IgD-negative memory B cell (primary cell): ENCODE measurements around the gene REPIN1. TPM values are rescaled to one million over a fixed set of nuclear protein-coding genes. Genes with fewer than 3 reads are reported as not detected.

Source experiments
- H3K27ac Mint-ChIP-seq, 3 donors: one replicate each; pipeline ENCODE4 v1.8.0; 2020 to 2022; ENCODE audit warnings: mild to moderate bottlenecking in 3 of 3, mixed read lengths in 3 of 3, moderate library complexity in 1 of 3
- H3K27me3 Mint-ChIP-seq: one replicate; pipeline ENCODE4 v1.8.0; 2021; ENCODE audit warnings: mixed read lengths
- H3K36me3 Mint-ChIP-seq: one replicate; pipeline ENCODE4 v1.8.0; 2020; ENCODE audit warnings: mild to moderate bottlenecking, mixed read lengths
- H3K4me1 Mint-ChIP-seq, 3 donors: one replicate each; pipeline ENCODE4 v1.8.0; 2020 to 2022; ENCODE audit warnings: mixed read lengths in 3 of 3, mild to moderate bottlenecking in 1 of 3
- H3K4me3 Mint-ChIP-seq, 4 donors: one replicate each; pipeline ENCODE4 v1.8.0; 2020 to 2022; ENCODE audit warnings: mild to moderate bottlenecking in 4 of 4, mixed read lengths in 4 of 4, moderate library complexity in 3 of 4
- H3K9me3 Mint-ChIP-seq, 3 donors: one replicate each; pipeline ENCODE4 v1.8.0; 2020 to 2021; ENCODE audit warnings: mixed read lengths in 3 of 3, mild to moderate bottlenecking in 1 of 3
- polyA plus RNA-seq: library from polyadenylated mRNA; unstranded; fragments of 300-500 nt; fragmentation: Illumina TruSeq; gene quantifications from one replicate; pipeline ENCODE4 v1.2.3, GENCODE V29; 2021

REPIN1 gene
- polyA plus RNA-seq, 1 donor from 2014 or later, result 118 TPM

DNA sequence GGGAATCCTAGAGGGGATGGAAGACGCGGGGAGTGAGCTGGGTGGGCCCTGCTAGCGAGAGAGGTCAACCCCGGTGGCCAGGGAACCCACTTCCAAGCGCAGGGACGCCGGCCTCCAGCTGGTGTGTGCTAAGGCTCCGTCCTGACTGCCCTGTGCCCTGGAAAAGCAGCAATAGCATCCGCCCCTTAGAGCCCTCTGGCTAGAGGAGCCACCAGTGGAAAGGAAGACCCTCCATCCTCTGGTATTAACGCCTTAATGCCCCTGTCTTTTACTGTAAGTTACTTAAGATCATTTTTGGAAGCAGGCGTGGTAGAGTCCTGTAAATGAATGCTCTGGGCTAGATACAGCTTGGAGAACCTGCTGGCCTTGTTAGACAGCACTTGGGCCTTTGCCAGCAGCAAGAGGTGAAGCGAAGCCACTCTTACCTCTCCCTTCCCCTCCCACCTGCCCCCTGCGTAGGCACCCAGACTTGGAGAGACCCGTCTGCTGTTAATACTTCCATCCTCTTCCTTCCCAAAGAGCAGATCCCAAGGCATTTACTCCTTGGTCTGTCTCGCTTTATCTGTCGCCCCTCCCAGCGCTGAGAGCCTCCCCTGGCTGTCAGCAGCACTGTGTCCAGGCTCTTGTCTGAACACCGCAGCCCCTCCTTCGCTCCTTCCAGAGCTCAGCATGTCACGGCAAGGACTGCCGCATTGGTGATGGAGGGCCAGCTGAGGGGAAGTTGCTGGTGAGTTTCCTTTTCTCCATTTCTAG, 4.6 kb downstream of the REPIN1 start:
- H3K9me3 Mint-ChIP-seq, result no peaks in the 10 kb centered on the region
- peaks cover 30 to 47% (median 34%) of the 10 kb centered on the region in 3 donors for H3K4me1 Mint-ChIP-seq
- H3K27me3 Mint-ChIP-seq, result peaks cover 1% of the 10 kb centered on the region
- H3K36me3 Mint-ChIP-seq, result peaks cover 7% of the 10 kb centered on the region
- H3K4me3 Mint-ChIP-seq, result peak overlapping the region in 3 of 4 donors; percentile 68 to 87 (median 84)
- peak overlapping the region; percentile 53 to 91 (median 89) for H3K27ac Mint-ChIP-seq

DNA sequence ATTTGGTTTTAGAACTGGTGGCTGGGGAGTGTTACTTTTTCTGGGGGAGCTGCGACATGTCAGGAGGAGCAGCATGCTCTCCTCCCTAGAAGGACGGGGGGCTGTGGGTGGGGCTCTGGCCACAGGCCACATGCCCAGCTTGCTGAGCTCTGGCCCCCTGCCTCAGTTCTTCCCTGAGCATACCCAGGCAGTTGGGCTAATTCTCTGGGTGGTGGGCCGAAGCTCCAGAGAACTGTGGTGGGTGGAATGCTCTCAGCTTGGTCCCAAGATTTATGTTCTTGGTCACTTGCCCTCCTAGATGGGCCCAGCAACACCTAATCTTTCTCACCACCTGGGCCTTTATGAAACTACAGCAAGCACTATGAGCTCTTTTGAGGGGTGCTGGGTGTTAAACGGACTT, 5.4 kb downstream of the REPIN1 start:
- peak overlapping the region in 1 of 4 donors; percentile 87 for H3K4me3 Mint-ChIP-seq

DNA sequence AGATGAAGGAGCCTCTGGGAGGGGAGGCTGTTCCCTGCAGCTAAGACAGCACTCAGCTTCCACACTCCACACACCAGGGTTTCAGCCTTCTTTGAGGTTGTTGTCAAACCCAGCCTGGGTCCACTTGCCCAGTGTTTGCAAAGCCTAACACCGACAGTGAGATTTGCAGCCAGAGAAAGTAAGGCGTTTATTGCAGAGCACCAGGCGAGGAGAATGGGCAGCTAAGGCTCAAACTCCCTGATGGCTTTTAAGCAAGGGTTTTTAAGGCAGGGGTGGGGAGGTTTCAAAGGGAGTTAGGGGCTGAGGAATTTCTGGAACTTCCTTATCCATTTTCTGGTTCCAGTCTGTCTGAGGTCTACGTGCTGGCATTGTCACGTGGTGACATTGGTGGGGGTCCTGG, 5.8 kb downstream of the REPIN1 start:
- Mint-ChIP-seq H3K4me1 (peaks cover 30 to 44% (median 34%) of the 10 kb centered on the region in 3 donors), H3K36me3 (peaks cover 7% of the 10 kb centered on the region), H3K9me3 (no peaks in the 10 kb centered on the region), H3K4me3 (peak overlapping the region in 1 of 4 donors; percentile 87), H3K27ac (peak overlapping the region in 1 of 3 donors; percentile 89), H3K27me3 (peaks cover 1% of the 10 kb centered on the region)

More for the DNA sequence above, 5.4 kb downstream of the REPIN1 start:
- H3K27me3 Mint-ChIP-seq, result peaks cover 1% of the 10 kb centered on the region
- H3K27ac Mint-ChIP-seq, result peak overlapping the region in 1 of 3 donors; percentile 89
- peaks cover 31 to 48% (median 35%) of the 10 kb centered on the region in 3 donors for H3K4me1 Mint-ChIP-seq
- no peaks in the 10 kb centered on the region for H3K9me3 Mint-ChIP-seq
- peaks cover 7% of the 10 kb centered on the region for H3K36me3 Mint-ChIP-seq

DNA sequence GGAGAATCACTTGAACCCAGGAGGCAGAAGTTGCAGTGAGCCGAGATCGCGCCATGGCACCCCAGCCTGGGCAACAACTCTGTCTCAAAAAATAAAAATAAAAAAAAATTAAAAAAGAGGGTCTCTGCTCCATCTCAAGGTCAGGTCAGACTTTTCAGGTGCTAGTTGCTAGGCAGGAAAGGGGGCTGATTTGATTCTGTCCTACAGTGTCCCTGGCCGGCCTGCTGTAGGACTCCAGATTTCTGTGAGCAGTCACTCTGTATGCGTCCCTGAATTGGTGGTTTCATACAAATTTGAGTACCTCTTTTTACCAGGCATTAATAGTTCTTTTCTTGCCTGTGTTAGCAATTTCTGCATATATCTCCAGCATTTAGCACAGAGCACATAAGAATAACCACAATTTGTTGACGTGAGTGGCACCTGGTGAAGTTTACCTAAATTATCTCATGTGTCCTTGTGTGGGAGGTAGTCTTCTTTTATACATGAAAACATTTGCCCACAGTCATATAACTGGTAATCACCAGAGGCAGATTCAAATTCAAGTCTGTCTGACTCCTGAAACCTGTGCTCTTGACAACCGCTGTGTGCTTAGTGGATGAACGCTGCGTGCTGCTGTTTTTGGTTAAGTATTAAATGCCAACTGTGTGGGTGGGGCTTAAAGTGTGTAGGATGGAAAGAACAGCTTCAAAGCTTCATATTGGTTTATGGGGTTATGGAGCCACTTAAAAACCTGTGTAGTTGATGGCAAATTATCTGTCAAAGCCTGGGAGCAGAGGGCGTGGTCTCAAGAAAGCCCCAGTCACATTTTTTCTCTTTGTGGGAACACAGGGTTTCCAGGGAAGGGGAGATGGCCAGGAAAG, 7.3 kb downstream of the REPIN1 start:
- Mint-ChIP-seq H3K36me3 (peaks cover 4% of the 10 kb centered on the region), H3K9me3 (no peaks in the 10 kb centered on the region), H3K4me3 (peak overlapping the region in 2 of 4 donors; percentile 0 to 87), H3K4me1 (peaks cover 35 to 50% (median 37%) of the 10 kb centered on the region in 3 donors), H3K27ac (peak overlapping the region; percentile 89 to 93 (median 92)), H3K27me3 (peaks cover 1% of the 10 kb centered on the region)

DNA sequence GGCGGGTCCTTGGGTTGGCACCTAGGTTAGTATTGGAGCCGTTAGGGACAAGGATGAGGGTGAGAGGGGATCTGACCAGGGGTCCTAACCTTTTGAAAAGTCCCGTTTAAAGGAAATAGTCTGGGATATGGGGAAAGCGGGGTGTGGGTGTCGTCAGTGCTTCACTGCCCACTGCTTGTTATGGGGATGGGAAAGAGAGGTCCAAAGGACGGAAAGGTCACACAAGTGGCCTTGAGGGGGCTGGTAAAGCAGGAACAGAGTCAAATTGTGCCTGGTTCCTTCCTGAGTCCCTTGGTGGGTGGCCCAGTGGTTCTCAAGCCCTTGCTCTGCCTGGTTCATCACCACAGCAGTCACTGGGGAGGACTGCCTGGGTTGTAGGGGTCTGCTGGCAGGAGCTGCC, 7.9 kb downstream of the REPIN1 start:
- Mint-ChIP-seq H3K9me3 (no peaks in the 10 kb centered on the region), H3K4me1 (peaks cover 37 to 50% (median 37%) of the 10 kb centered on the region in 3 donors), H3K36me3 (peaks cover 3% of the 10 kb centered on the region)

DNA sequence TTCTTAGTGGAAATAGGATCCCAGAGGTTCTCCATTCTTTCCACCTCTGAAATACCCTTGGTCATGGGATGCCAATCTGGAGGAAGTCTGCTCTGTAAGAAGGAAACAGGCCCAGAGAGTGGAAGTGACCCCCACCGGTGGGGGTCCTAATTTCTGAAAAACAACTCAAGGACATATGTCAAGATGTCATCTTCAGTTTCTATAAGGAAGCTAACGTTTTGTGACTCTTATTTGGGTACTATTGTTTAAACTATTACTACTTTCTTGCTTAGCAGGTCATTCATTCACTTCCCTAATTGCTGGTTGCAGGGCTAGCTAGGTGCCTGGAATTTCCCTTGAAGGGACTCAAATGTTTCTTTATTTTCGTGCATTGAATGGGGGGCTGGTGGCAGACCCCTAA, 8.6 kb downstream of the REPIN1 start:
- Mint-ChIP-seq H3K27ac (peak overlapping the region; percentile 89 to 96 (median 92)), H3K4me3 (peak overlapping the region; percentile 82 to 93 (median 88)), H3K4me1 (peaks cover 39 to 50% (median 40%) of the 10 kb centered on the region in 3 donors), H3K36me3 (peaks cover 3% of the 10 kb centered on the region), H3K27me3 (peaks cover 1% of the 10 kb centered on the region), H3K9me3 (no peaks in the 10 kb centered on the region)

More for the DNA sequence above, 7.9 kb downstream of the REPIN1 start:
- H3K27ac Mint-ChIP-seq, result peak overlapping the region; percentile 78 to 92 (median 89)
- H3K27me3 Mint-ChIP-seq, result peaks cover 1% of the 10 kb centered on the region
- H3K4me3 Mint-ChIP-seq, result peak overlapping the region in 3 of 4 donors; percentile 0 to 87 (median 79)

DNA sequence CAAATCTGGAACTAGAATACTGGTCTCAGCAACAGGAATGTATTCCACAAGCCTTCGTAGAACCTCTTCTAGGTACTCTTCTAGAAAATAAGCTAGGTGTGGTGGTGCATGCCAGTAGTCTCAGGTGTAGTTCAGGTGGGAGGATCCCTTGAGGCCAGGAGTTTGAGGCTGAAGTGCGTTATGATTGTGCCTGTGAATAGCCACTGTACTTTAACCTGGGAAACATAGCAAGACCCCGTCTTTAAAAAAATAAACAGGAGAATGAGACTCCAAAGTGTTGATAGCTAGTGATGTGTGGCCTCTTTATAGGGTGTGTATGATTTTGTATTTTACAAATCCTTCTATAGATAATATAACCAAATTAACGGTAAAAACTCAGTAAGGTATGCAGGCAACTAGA, 9.0 kb downstream of the REPIN1 start:
- Mint-ChIP-seq H3K27ac (peak overlapping the region; percentile 89 to 96 (median 92)), H3K36me3 (peaks cover 3% of the 10 kb centered on the region), H3K9me3 (no peaks in the 10 kb centered on the region), H3K27me3 (peaks cover 1% of the 10 kb centered on the region), H3K4me1 (peaks cover 42 to 51% (median 43%) of the 10 kb centered on the region in 3 donors), H3K4me3 (peak overlapping the region; percentile 82 to 93 (median 88))

DNA sequence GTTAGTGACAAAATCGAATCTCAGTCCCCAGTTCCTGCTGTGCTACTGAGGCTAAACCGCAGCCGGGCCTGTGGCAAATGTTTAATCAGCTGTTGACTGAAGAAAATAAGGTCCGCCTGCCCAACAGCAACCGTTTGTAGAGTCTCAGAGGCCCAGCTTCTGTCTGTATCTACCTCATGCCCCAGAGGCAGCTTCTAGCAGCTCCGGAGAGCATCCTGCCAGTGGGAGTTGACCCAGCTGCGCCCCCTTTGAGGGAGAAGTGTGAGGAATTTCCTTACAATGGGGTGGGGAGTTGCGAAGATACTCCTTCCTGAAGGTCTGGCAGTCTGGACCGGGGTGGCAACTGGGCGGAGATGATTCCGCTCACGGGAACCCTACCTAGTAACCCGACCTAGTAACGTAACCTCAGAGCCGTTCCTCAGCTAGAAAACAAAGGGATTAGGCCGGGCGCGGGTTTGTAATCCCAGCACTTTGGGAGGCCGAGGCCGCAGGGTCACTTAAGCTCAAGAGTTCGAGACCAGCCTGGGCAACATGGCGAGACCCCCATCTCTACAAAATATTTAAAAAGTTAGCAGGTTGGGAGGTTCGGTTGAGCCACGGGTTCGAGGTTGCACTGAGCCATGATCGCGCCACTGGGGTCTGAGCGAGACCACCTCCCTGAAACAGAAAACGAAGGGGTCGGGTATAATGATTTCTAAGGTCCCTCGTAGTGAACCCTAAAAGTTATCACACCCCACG, 9.7 kb downstream of the REPIN1 start:
- Mint-ChIP-seq H3K27ac (peak overlapping the region; percentile 89 to 96 (median 92)), H3K4me3 (peak overlapping the region; percentile 82 to 93 (median 88)), H3K9me3 (no peaks in the 10 kb centered on the region), H3K36me3 (peaks cover 3% of the 10 kb centered on the region), H3K27me3 (peaks cover 1% of the 10 kb centered on the region), H3K4me1 (peaks cover 48 to 52% (median 49%) of the 10 kb centered on the region in 3 donors)

DNA sequence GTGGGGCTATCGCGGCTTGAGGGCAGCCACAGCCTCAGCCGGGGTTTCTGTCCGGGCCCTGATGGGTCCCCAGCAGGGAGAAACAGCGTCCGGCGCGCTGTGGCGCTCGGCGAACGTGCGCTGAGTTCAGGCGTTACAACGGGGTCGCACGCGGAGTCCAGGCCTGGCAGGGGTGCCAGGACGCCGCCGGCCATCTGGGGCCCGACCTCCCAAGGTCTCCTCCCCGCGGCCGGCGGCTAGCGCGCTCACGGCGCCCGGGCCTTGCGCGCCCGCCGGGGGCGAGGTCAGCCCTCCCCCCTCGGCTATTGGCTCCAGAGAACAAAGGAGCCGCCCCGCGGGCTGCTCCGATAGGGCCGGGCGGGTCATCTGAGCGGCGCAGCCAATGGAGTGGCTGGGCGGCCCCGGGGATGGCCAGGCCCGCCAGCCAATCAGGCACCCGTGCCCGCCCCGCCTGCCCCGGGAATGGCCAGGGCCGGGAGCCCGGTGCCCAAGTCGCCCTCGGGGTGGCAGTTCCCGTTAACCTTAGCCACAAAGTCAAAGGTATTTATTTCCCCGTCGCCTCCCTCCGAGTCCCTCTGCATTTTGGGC, 10.3 kb downstream of the REPIN1 start, which contains the start of gene ZNF775:
TSS of gene ZNF775 (plus strand) at position 478 of the 588 bp plus-strand sequence. CDS start 9,141 bp downstream, outside the sequence.
- Mint-ChIP-seq H3K36me3 (peaks cover 3% of the 10 kb centered on the region), H3K27ac (peak within 1 kb of the TSS; percentile 89 to 96 (median 93)), H3K4me3 (peak within 1 kb of the TSS; percentile 87 to 99 (median 92)), H3K9me3 (no peaks in the 10 kb centered on the region), H3K27me3 (peaks cover 1% of the 10 kb centered on the region), H3K4me1 (peaks cover 46 to 49% (median 46%) of the 10 kb centered on the region in 3 donors)

DNA sequence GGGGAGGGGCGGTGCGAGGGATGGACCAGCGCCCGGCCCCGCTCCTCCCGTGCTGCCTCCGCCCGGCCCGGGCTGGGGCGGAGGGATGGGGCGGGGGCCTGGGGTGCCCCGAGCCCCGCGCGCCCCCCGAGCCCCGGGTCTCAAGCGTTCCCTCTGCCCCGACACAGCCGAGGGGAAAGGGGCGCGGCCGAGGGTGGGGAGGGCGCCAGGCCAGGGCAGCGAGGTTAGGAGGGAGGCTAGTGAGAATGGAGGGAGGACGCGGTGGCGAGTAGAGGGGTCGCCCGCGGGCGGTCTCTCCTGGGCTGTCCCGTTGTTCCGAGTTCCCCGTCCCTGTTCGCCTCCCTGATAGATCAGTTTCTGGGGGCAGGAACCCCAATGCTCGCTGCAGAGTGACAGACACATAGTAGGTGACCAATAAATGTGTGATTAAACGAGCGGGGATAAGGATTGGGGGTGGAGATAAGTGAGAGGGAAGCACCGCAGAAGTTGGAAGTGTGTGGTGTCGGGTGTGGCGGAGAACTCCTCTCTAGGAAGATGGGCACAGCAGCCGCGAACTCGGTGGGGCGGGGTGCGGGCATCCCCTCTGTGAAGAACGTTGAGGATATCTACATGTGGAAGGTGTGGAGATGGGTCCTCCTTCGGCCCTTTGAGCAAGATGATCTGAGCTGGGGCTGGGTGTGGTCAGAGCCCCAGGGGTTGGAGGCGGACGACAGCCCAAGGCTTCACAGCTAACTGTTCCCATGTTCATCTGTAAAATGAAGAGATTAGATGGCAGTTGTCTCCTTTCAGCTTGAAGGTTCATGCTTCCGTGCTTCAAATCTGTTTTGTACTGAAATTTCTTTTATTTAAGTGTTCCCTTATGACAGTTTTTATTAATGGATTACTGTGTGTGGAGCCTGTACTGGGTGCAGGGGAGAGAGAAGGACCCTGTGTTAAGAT, 11.1 kb downstream of the REPIN1 start:
- H3K4me3 Mint-ChIP-seq, result peak overlapping the region; percentile 82 to 99 (median 92)
- no peaks in the 10 kb centered on the region for H3K9me3 Mint-ChIP-seq
- no peaks in the 10 kb centered on the region for H3K36me3 Mint-ChIP-seq
- H3K27me3 Mint-ChIP-seq, result peaks cover 1% of the 10 kb centered on the region
- H3K27ac Mint-ChIP-seq, result peak overlapping the region; percentile 41 to 93 (median 74)
- H3K4me1 Mint-ChIP-seq, result peaks cover 43 to 53% (median 46%) of the 10 kb centered on the region in 3 donors

DNA sequence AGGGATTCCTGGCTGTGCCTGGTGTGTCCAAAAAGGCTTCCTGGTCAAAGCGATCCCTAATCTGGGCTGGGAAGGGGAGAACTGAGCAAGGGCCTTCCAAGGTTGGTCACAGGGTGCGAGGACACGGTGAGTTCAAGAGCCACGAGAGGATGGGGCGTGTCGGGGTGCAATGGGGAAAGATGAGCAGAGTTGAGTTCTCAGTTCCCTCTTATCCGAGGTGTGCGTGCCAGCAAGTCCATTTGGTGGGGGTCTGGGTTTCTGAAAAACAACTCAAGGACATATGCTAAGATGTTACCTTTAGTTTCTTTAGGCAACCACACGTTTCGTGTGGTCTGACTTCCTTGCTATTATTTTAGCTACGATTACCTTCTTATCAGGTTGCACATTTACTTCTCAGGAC, 11.8 kb downstream of the REPIN1 start:
- Mint-ChIP-seq H3K4me3 (peak overlapping the region; percentile 82 to 99 (median 92)), H3K9me3 (no peaks in the 10 kb centered on the region), H3K27ac (peak overlapping the region; percentile 41 to 93 (median 74)), H3K4me1 (peaks cover 43 to 51% (median 46%) of the 10 kb centered on the region in 3 donors), H3K27me3 (peaks cover 1% of the 10 kb centered on the region), H3K36me3 (no peaks in the 10 kb centered on the region)

DNA sequence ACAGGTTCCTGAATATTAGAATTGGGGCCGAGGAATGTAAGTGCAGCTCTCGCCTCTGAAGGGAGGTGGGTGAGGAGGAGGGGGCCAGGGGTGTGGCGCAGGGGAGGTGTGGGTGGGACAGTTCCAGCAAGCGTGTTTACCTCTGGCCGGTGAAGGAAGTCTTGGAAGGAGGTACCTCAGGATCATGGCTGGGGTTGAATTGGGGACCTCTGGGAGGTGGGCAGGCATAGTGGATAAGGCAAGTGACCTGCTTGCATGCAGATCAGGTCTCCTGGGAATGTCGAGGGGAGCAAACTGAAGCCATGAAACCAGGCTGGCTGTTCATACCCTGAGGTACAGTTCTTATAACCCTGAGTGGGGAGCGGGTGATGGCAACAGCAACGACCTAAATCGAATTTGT, 12.5 kb downstream of the REPIN1 start:
- peaks cover 1% of the 10 kb centered on the region for H3K27me3 Mint-ChIP-seq
- peak overlapping the region; percentile 41 to 93 (median 59) for H3K27ac Mint-ChIP-seq
- no peaks in the 10 kb centered on the region for H3K9me3 Mint-ChIP-seq
- peaks cover 41 to 46% (median 43%) of the 10 kb centered on the region in 3 donors for H3K4me1 Mint-ChIP-seq
- H3K4me3 Mint-ChIP-seq, result peak overlapping the region in 1 of 4 donors; percentile 34
- H3K36me3 Mint-ChIP-seq, result no peaks in the 10 kb centered on the region

DNA sequence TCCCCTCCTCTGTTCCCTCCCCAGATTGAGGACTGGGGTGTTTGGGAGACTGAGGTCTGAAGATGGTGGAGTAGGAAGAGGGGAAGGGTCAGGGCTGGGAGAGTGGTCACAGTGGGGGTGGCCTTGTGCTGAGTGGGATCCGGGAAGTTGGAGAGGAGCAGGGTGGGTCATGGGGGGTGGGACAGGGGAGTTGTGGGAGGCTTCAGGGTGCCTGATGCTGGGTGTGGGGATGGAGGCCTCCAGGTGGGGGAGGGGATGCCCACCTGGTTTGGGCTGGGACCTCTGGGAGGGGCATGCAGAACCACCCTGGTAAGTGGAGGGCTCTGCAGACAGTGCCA, 13.1 kb downstream of the REPIN1 start:
- Mint-ChIP-seq H3K4me1 (peaks cover 36 to 43% (median 39%) of the 10 kb centered on the region in 3 donors), H3K9me3 (no peaks in the 10 kb centered on the region), H3K27ac (peak overlapping the region in 1 of 3 donors; percentile 93), H3K36me3 (peaks cover 1% of the 10 kb centered on the region), H3K4me3 (peak overlapping the region in 2 of 4 donors; percentile 35 to 74), H3K27me3 (peaks cover 1% of the 10 kb centered on the region)
